Measurements from ENCODE around the gene STK17B. TPM values are rescaled to one million over a fixed set of nuclear protein-coding genes. Genes with fewer than 3 reads are reported as not detected.

STK17B gene
- total RNA-seq (8.1 TPM), polyA plus RNA-seq (ENCODE audit: insufficient read depth in 1 of 8, insufficient read length in 8 of 8, low replicate concordance in 1 of 8) (1 to 10 TPM; 4.8 to 7.9 (median 5.4) TPM)
- long read RNA-seq, donor 1, full-length matches to known transcripts, result 1 of 1 reads
- long read RNA-seq, donor 1, partial matches to known transcripts, result 0 of 1 reads
- long read RNA-seq, donor 1, other reads (novel, unspliced or antisense), result 0 of 1 reads
- long read RNA-seq, donor 2, full-length matches to known transcripts, result 1 of 1 reads
- long read RNA-seq, donor 2, partial matches to known transcripts, result 0 of 1 reads
- long read RNA-seq, donor 2, other reads (novel, unspliced or antisense), result 0 of 1 reads
- long read RNA-seq, donor 3, full-length matches to known transcripts, result 1 of 1 reads
- long read RNA-seq, donor 3, partial matches to known transcripts, result 0 of 1 reads
- long read RNA-seq, donor 3, other reads (novel, unspliced or antisense), result 0 of 1 reads
- long read RNA-seq, donor 4, result 0 reads
- long read RNA-seq, donor 5, result 0 reads
- long read RNA-seq, donor 6, result 0 reads
- long read RNA-seq, donor 7, full-length matches to known transcripts, result 1 of 1 reads
- long read RNA-seq, donor 7, partial matches to known transcripts, result 0 of 1 reads
- long read RNA-seq, donor 7, other reads (novel, unspliced or antisense), result 0 of 1 reads
- long read RNA-seq, donor 8, full-length matches to known transcripts, result 2 of 2 reads
- long read RNA-seq, donor 8, partial matches to known transcripts, result 0 of 2 reads
- long read RNA-seq, donor 8, other reads (novel, unspliced or antisense), result 0 of 2 reads
- long read RNA-seq, donor 9, result 0 reads
- long read RNA-seq, donor 10, result 0 reads
- long read RNA-seq, donor 11, result 0 reads

DNA sequence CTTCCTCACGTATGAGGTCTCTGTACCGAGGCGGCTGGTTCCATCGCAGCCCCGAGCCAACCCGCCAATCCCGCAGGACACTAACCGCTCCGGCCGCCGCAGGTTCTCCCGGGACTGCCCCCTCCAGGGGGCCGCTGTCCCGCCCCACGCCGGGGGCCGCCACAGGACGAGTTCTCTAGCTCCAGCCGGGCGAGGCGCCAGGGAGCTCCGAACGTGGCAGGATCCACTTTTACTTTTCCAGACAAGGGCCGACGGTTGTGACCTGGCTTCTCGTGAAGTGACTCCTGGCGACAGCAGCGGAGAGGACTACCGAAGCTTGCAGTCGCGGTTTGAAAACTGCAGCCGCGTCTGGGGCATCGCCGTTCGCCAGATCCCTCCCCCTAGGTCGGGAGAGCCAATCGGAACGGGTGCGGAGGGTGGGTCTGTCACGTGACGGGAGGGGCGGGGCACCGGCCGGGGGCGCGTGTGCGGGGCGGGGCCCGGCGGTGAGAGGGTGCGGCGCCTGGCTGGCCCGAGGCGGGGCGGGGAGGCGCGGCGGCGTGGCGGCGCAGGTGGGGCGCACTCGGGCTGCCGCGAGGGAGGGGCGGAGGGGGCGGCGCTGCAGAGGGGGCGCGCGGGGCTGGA, at the start of gene STK17B:
TSS of gene STK17B (minus strand) at position 331 of the 624 bp plus-strand sequence. CDS start 8,195 bp downstream, outside the sequence.
- under 1% methylated on average over 62 of the region's 72 CpGs for WGBS (ENCODE audit: insufficient coverage)
- Histone ChIP-seq H3K27me3 (ENCODE audit: control insufficient read depth, insufficient read depth, low read length) (no peaks in the 10 kb centered on the region), H3K9me3 (replicated peaks; ENCODE audit: control insufficient read depth, low read depth, low read length) (no peaks in the 10 kb centered on the region), H3K4me3 (ENCODE audit: low read length) (peak within 1 kb of the TSS; percentile 72), H3K27ac (ENCODE audit: low read length) (peak within 1 kb of the TSS; percentile 87), H3K36me3 (ENCODE audit: control insufficient read depth, insufficient read depth, low read length) (no peaks in the 10 kb centered on the region), H3K4me1 (ENCODE audit: control insufficient read depth, insufficient read depth, low read length) (peaks cover 3% of the 10 kb centered on the region)
- peak; percentile 96 for DNase-seq

DNA sequence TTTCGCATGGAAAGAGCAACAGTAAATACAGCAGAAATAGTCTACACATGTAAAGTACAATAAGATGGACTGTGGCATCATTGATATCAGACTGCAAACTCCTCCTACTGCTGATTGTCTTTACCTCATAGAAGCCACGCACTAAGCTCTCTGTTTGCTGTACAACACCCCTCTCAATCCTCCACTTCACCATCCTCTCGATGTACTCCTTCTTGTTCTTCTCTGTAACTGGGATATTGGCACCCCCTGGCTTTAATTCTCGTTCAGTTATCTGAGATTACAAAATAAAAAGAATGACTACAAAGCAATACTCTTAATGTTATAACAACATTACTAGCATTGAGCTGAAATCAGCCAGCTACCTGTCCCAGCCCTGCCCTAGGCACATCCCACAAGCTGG, 49.3 kb upstream of the STK17B start:
- WGBS (ENCODE audit: insufficient coverage), result 94% methylated on average over 2 of the region's 4 CpGs
- Histone ChIP-seq H3K9me3 (replicated peaks; ENCODE audit: control insufficient read depth, low read depth, low read length) (no peaks in the 10 kb centered on the region), H3K4me1 (ENCODE audit: control insufficient read depth, insufficient read depth, low read length) (peaks cover 3% of the 10 kb centered on the region), H3K27ac (ENCODE audit: low read length) (no peak overlapping the region), H3K36me3 (ENCODE audit: control insufficient read depth, insufficient read depth, low read length) (peaks cover 3% of the 10 kb centered on the region), H3K4me3 (ENCODE audit: low read length) (no peak overlapping the region), H3K27me3 (ENCODE audit: control insufficient read depth, insufficient read depth, low read length) (no peaks in the 10 kb centered on the region)
- no peak for DNase-seq

DNA sequence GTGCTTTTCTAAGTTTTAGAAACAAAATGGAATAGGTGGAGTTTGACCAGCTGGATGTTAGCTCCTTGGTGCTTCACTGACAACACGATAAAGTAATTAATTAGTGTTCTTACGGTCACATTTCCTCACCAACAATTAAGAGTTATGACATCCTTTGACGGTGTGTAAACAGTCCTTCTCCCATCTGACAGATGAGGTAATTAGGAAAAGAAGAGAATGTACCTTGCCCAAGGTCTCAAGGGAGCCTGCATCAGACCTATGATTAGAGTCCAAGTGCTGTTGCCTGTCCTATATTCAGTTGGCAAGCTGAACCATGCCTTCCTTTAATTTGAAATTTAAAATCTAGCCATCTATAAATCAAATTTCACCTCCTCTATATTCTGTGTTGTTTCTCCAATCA, 48.3 kb upstream of the STK17B start:
- H3K9me3 ChIP-seq (replicated peaks; ENCODE audit: control insufficient read depth, low read depth, low read length), result no peaks in the 10 kb centered on the region
- WGBS (ENCODE audit: insufficient coverage), result no CpG with 5 or more reads among the region's 3 CpGs
- H3K4me3 ChIP-seq (ENCODE audit: low read length), result no peak overlapping the region
- peaks cover 3% of the 10 kb centered on the region for H3K4me1 ChIP-seq (ENCODE audit: control insufficient read depth, insufficient read depth, low read length)
- no peak overlapping the region for H3K27ac ChIP-seq (ENCODE audit: low read length)
- peaks cover 3% of the 10 kb centered on the region for H3K36me3 ChIP-seq (ENCODE audit: control insufficient read depth, insufficient read depth, low read length)
- H3K27me3 ChIP-seq (ENCODE audit: control insufficient read depth, insufficient read depth, low read length), result no peaks in the 10 kb centered on the region
- DNase-seq, result no peak

DNA sequence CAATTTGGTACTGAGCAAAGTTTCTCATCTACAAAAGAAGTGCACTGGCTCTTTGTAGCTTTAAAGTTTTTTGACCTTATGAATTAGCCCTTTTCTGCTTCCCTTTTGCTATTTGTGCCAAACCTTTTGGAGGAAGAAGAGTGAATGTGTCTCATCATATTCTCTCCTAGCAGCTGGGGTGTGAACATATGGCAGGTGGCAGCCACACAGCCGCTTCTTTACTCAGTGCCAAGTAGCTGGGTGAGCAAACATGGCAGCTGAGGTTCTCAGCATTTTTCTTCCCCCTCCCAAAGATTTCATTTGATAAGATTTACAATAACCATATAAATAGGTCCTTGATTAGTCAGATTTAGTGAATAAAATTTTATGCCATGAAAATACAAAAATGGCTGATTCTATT, 46.7 kb upstream of the STK17B start:
- WGBS (ENCODE audit: insufficient coverage), result no CpG with 5 or more reads among the region's 1 CpG
- peak; percentile 36 for DNase-seq
- H3K4me3 ChIP-seq (ENCODE audit: low read length), result no peak overlapping the region
- H3K27me3 ChIP-seq (ENCODE audit: control insufficient read depth, insufficient read depth, low read length), result no peaks in the 10 kb centered on the region
- H3K27ac ChIP-seq (ENCODE audit: low read length), result no peak overlapping the region
- H3K4me1 ChIP-seq (ENCODE audit: control insufficient read depth, insufficient read depth, low read length), result peaks cover 3% of the 10 kb centered on the region
- H3K9me3 ChIP-seq (replicated peaks; ENCODE audit: control insufficient read depth, low read depth, low read length), result no peaks in the 10 kb centered on the region
- H3K36me3 ChIP-seq (ENCODE audit: control insufficient read depth, insufficient read depth, low read length), result peaks cover 3% of the 10 kb centered on the region

DNA sequence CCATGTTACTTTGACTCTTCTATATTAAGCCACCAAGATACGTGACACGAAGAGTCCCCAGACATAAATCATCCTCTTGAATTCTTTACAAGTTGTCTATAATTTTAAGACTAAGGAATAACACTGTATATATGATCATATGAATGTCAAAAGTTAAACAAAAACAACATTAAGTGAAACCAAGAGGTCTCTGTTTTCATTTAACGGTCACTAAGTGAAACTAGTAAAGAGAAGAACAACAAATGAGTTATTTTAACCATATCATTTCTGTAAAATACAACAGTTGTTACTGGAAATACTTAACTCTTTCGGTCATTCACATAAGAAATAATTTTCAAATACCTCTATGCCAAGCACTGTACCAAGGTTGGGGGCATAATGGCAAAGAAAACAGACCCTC, 45.7 kb upstream of the STK17B start:
- peaks cover 3% of the 10 kb centered on the region for H3K36me3 ChIP-seq (ENCODE audit: control insufficient read depth, insufficient read depth, low read length)
- no peak overlapping the region for H3K4me3 ChIP-seq (ENCODE audit: low read length)
- H3K27me3 ChIP-seq (ENCODE audit: control insufficient read depth, insufficient read depth, low read length), result no peaks in the 10 kb centered on the region
- WGBS (ENCODE audit: insufficient coverage), result no CpG with 5 or more reads among the region's 4 CpGs
- DNase-seq, result no peak
- H3K4me1 ChIP-seq (ENCODE audit: control insufficient read depth, insufficient read depth, low read length), result peaks cover 3% of the 10 kb centered on the region
- H3K9me3 ChIP-seq (replicated peaks; ENCODE audit: control insufficient read depth, low read depth, low read length), result no peaks in the 10 kb centered on the region
- H3K27ac ChIP-seq (ENCODE audit: low read length), result no peak overlapping the region

DNA sequence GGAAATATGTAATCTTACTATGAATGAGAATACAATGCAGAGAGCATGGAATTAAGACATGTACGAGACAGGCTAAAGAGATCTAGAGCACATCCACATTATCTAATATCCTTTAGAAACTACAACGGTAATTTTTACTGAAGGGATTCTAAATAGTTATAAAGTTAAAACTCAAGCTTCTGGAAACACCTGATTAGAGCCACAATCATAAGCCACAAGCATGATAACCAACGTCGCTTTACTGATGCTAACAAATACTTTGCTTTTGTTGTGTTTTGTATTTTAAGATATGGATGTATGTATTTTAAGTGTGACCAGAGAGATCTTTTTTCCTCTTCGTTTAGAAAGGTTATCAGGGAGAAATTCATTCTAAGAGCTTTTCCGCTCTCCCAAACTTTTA, 44.0 kb upstream of the STK17B start:
- H3K36me3 ChIP-seq (ENCODE audit: control insufficient read depth, insufficient read depth, low read length), result peaks cover 3% of the 10 kb centered on the region
- no peak for DNase-seq
- WGBS (ENCODE audit: insufficient coverage), result no CpG with 5 or more reads among the region's 6 CpGs
- H3K27ac ChIP-seq (ENCODE audit: low read length), result no peak overlapping the region
- H3K9me3 ChIP-seq (replicated peaks; ENCODE audit: control insufficient read depth, low read depth, low read length), result no peaks in the 10 kb centered on the region
- no peaks in the 10 kb centered on the region for H3K27me3 ChIP-seq (ENCODE audit: control insufficient read depth, insufficient read depth, low read length)
- H3K4me3 ChIP-seq (ENCODE audit: low read length), result no peak overlapping the region
- peaks cover 3% of the 10 kb centered on the region for H3K4me1 ChIP-seq (ENCODE audit: control insufficient read depth, insufficient read depth, low read length)

DNA sequence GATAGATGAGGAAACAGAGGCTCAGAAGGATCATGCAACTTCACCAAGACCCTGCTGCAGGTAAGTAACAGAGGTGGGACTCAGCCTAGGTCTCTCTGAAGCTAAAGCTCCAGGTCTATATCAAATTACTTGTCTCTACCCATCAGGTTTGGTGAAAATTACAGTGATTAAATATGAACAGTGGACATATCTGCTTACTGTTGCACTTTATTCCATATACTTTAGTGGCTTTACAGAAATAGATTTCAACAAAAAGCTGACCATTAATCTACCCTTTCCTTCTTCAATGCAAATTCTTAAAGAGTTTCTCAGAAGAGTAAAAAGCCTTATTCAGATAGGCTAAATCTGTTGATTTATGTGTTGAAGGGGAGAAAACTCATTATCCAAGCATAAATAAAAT, 42.8 kb upstream of the STK17B start:
- no peaks in the 10 kb centered on the region for H3K27me3 ChIP-seq (ENCODE audit: control insufficient read depth, insufficient read depth, low read length)
- DNase-seq, result no peak

DNA sequence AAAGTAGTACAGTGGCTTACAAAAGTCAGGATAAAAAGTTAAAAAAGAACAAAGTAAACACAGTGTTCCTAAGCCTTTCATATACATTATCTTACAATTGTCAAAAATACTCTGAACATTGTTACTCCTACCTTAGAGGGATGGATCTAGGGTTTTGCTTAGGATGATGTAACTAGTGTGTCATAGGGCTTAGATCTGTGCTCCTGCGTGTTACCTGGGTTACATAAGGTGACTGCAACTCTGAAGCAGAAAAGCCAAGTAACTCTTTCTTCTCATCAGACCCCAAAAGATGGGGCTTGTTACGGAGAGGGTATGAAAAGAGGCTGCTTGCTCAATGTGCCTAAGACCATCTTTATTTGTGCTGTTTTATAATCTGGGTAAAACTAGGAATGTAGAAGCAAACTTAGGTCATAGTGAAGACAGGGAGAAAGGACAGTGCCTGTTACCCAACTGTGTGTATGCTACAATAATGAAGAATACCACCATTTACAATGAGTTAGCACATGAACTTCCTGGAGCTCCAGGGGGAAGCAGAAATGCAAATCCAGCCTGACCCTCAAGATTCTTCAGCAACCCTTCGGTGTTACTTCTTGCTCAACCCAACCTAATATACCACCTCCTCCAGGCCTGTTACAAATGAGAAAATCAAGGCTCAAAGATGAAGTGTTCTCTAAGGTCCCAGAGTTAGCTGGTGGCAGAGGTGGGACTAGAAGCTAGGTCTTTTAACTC, 42.0 kb upstream of the STK17B start:
- no peak for DNase-seq
- Histone ChIP-seq H3K9me3 (replicated peaks; ENCODE audit: control insufficient read depth, low read depth, low read length) (no peaks in the 10 kb centered on the region), H3K4me3 (ENCODE audit: low read length) (no peak overlapping the region), H3K36me3 (ENCODE audit: control insufficient read depth, insufficient read depth, low read length) (no peaks in the 10 kb centered on the region), H3K27me3 (ENCODE audit: control insufficient read depth, insufficient read depth, low read length) (no peaks in the 10 kb centered on the region), H3K27ac (ENCODE audit: low read length) (no peak overlapping the region), H3K4me1 (ENCODE audit: control insufficient read depth, insufficient read depth, low read length) (peaks cover 3% of the 10 kb centered on the region)
- WGBS (ENCODE audit: insufficient coverage), result no CpG with 5 or more reads among the region's 3 CpGs

More for the DNA sequence above, 42.8 kb upstream of the STK17B start:
- no peaks in the 10 kb centered on the region for H3K9me3 ChIP-seq (replicated peaks; ENCODE audit: control insufficient read depth, low read depth, low read length)
- peaks cover 3% of the 10 kb centered on the region for H3K4me1 ChIP-seq (ENCODE audit: control insufficient read depth, insufficient read depth, low read length)
- no peak overlapping the region for H3K4me3 ChIP-seq (ENCODE audit: low read length)
- H3K27ac ChIP-seq (ENCODE audit: low read length), result no peak overlapping the region
- H3K36me3 ChIP-seq (ENCODE audit: control insufficient read depth, insufficient read depth, low read length), result no peaks in the 10 kb centered on the region

DNA sequence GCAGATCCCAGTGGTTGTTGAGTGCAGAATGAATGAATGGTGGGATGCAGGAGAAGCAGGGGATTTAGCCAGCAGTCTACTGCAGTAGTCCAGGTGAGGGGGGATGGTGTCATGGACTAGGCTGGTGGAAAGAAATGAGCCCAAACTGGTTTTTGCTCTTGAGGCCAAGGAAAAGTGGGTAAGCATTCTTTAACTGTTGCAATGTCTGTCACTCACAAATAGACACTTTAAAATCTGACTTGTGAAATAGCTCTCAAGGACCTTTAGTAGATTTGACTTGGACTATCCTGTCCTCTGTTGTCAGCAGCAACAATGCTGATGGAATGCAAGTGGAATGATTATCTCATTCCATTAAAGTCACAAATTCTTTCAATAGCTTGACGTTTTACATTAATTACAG, 37.5 kb upstream of the STK17B start:
- H3K36me3 ChIP-seq (ENCODE audit: control insufficient read depth, insufficient read depth, low read length), result no peaks in the 10 kb centered on the region
- H3K27ac ChIP-seq (ENCODE audit: low read length), result no peak overlapping the region
- H3K27me3 ChIP-seq (ENCODE audit: control insufficient read depth, insufficient read depth, low read length), result no peaks in the 10 kb centered on the region
- H3K4me3 ChIP-seq (ENCODE audit: low read length), result no peak overlapping the region
- no CpG with 5 or more reads among the region's 1 CpG for WGBS (ENCODE audit: insufficient coverage)
- no peaks in the 10 kb centered on the region for H3K9me3 ChIP-seq (replicated peaks; ENCODE audit: control insufficient read depth, low read depth, low read length)
- no peak for DNase-seq
- no peaks in the 10 kb centered on the region for H3K4me1 ChIP-seq (ENCODE audit: control insufficient read depth, insufficient read depth, low read length)
